Dedifferentiated amniotic fluid mesenchymal stem cell (primary cell): ENCODE measurements around the gene MRPL18.

Source experiments
- DNase-seq: peaks from one replicate; pipeline ENCODE4 v3.0.0-alpha.2; 2016; ENCODE audit errors: extremely low spot score

The MRPL18 gene

DNA sequence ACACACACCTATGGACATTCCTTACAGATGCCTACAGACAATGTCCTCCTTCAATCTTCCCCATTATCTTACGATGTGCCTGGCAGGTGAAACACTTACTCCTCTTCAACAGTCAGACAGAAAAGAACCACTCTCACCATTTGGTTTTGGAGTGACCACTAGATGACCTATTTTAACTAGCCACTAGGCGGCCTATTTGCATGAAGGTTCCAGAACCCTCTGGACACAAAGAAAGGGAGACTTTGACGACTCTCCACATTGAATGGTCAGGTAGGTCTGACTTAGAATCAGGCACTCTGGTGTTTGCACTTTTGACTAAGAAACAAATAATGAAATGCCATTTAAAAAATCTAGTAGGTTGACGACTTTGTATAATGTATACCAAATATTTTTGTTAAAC is 51.8 kb downstream of the MRPL18 start:
- no peak for DNase-seq

GRCh38 chr6:159844737-159845645 is 54.7 kb downstream of the MRPL18 start:
- no peak for DNase-seq
